Ascending aorta (tissue), 2 donors: ENCODE data around the gene RFX6. TPM values are rescaled to one million over a fixed set of nuclear protein-coding genes. Genes with fewer than 3 reads are reported as not detected.

Source experiments
- DNase-seq, 2 donors: peaks; one replicate each; pipeline ENCODE4 v3.0.0-alpha.2; 2019; ENCODE audit warnings: low spot score in 2 of 2
- H3K27ac ChIP-seq, 2 donors: fragments of 200-600 bp; sonication (generic); one replicate each; pipeline ENCODE4 v1.5.1; 2016 to 2017; ENCODE audit warnings: mild to moderate bottlenecking in 1 of 2
- H3K27me3 ChIP-seq: fragments of 200-600 bp; sonication (generic); one replicate; pipeline ENCODE4 v1.5.1; 2017
- H3K36me3 ChIP-seq, 2 donors: fragments of 200-600 bp; sonication (generic); one replicate each; pipeline ENCODE4 v1.5.1; 2016
- H3K4me1 ChIP-seq, 2 donors: fragments of 200-600 bp; sonication (generic); one replicate each; pipeline ENCODE4 v1.5.1; 2016 to 2017; ENCODE audit warnings: mild to moderate bottlenecking in 1 of 2
- H3K4me3 ChIP-seq, 2 donors: fragments of 200-600 bp; sonication (generic); one replicate each; pipeline ENCODE4 v1.5.1; 2016 to 2017; ENCODE audit warnings: mild to moderate bottlenecking in 1 of 2
- H3K9me3 ChIP-seq, 2 donors: fragments of 200-600 bp; sonication (generic); one replicate each; pipeline ENCODE4 v1.5.1; 2016
- CTCF ChIP-seq, 3 experiments: fragments of 200-600 bp in 2 of 3; fragments of 450-650 bp in 1 of 3; sonication (generic) in 2 of 3; IDR thresholded peaks; one replicate each; pipeline ENCODE4 v1.5.1; 2016 to 2019; ENCODE audit warnings: antibody characterized with exemption in 3 of 3, mild to moderate bottlenecking in 1 of 3, moderate library complexity in 1 of 3
- intact Hi-C: fragments of 100-400 bp; cut with DNase I; formaldehyde crosslinking; loops from one replicate; pipeline ENCODE4 v1.15.1; 2023
- total RNA-seq: library from RNA; depleted of rRNA; stranded (reverse); fragments of >200 nt; gene quantifications from one replicate; pipeline ENCODE4 v1.1.0, GENCODE V29; 2016

Gene RFX6
- total RNA-seq, 1 donor from 2014 or later: not detected

GRCh38 chr6:116866281-116866871, 10.7 kb upstream of the RFX6 start:
- no peak for TF ChIP-seq CTCF (IDR thresholded peaks at IDR 0.05)
- no peak overlapping the region for H3K4me3 ChIP-seq
- intact Hi-C loops: no loop called here
- H3K4me1 ChIP-seq: no peaks in the 10 kb centered on the region
- H3K27ac ChIP-seq: no peak overlapping the region
- no peaks in the 10 kb centered on the region for H3K36me3 ChIP-seq
- no peaks in the 10 kb centered on the region for H3K27me3 ChIP-seq
- no peaks in the 10 kb centered on the region for H3K9me3 ChIP-seq
- DNase-seq: no peak

- intact Hi-C loops: no loop called here
- Histone ChIP-seq H3K4me3 (no peak overlapping the region), H3K36me3 (no peaks in the 10 kb centered on the region), H3K27ac (no peak overlapping the region), H3K27me3 (no peaks in the 10 kb centered on the region), H3K4me1 (peaks cover 0 to 3% of the 10 kb centered on the region in 2 donors), H3K9me3 (no peaks in the 10 kb centered on the region)
- DNase-seq: no peak
- no peak for TF ChIP-seq CTCF (IDR thresholded peaks at IDR 0.05)
Observed at GRCh38 chr6:116872771-116873170, 4.3 kb upstream of the RFX6 start.

- Histone ChIP-seq H3K4me1 (peaks cover 0 to 3% of the 10 kb centered on the region in 2 donors), H3K27ac (no peak overlapping the region), H3K27me3 (no peaks in the 10 kb centered on the region), H3K9me3 (no peaks in the 10 kb centered on the region), H3K4me3 (peak overlapping the region in 1 of 2 donors; percentile 31), H3K36me3 (no peaks in the 10 kb centered on the region)
- no peak for DNase-seq
- no peak for TF ChIP-seq CTCF (IDR thresholded peaks at IDR 0.05)
- intact Hi-C loops: no loop called here
Observed at GRCh38 chr6:116876107-116876506, 935 bp upstream of the RFX6 start.

GRCh38 chr6:116877743-116878142, 701 bp downstream of the RFX6 start:
- no peak for TF ChIP-seq CTCF (IDR thresholded peaks at IDR 0.05)
- no peak for DNase-seq
- H3K4me3 ChIP-seq: no peak overlapping the region
- intact Hi-C loops: no loop called here
- H3K27ac ChIP-seq: no peak overlapping the region
- no peaks in the 10 kb centered on the region for H3K9me3 ChIP-seq
- peaks cover 0 to 3% of the 10 kb centered on the region in 2 donors for H3K4me1 ChIP-seq
- H3K27me3 ChIP-seq: no peaks in the 10 kb centered on the region
- no peaks in the 10 kb centered on the region for H3K36me3 ChIP-seq

GRCh38 chr6:116881236-116881635, 4.2 kb downstream of the RFX6 start:
- DNase-seq: no peak
- peaks cover 0 to 3% of the 10 kb centered on the region in 2 donors for H3K4me1 ChIP-seq
- H3K36me3 ChIP-seq: no peaks in the 10 kb centered on the region
- TF ChIP-seq CTCF (IDR thresholded peaks at IDR 0.05): no peak
- intact Hi-C loops: no loop called here
- H3K4me3 ChIP-seq: no peak overlapping the region
- no peak overlapping the region for H3K27ac ChIP-seq
- H3K27me3 ChIP-seq: no peaks in the 10 kb centered on the region
- no peaks in the 10 kb centered on the region for H3K9me3 ChIP-seq

GRCh38 chr6:116883005-116883404, 6.0 kb downstream of the RFX6 start:
- Histone ChIP-seq H3K27me3 (no peaks in the 10 kb centered on the region), H3K9me3 (no peaks in the 10 kb centered on the region), H3K36me3 (no peaks in the 10 kb centered on the region), H3K4me1 (no peaks in the 10 kb centered on the region), H3K27ac (no peak overlapping the region), H3K4me3 (no peak overlapping the region)
- intact Hi-C loops: no loop called here
- no peak for TF ChIP-seq CTCF (IDR thresholded peaks at IDR 0.05)
- DNase-seq: no peak
